GM18526 (cell line): ENCODE measurements around the gene RPL37A.

Experiments used
- POLR2A ChIP-seq: IDR thresholded peaks from 3 replicates; pipeline ENCODE4 v1.6.1; 2011; ENCODE audit not compliant: insufficient read length; ENCODE audit errors: extremely low read depth

The RPL37A gene

GRCh38 chr2:216501854-216502253, 3.2 kb downstream of the RPL37A start:
- no peak for TF ChIP-seq POLR2A

GRCh38 chr2:216502381-216503158, 3.9 kb downstream of the RPL37A start:
- no peak for TF ChIP-seq POLR2A

- TF ChIP-seq POLR2A, result no peak
Measured at GRCh38 chr2:216503159-216503629, 4.5 kb downstream of the RPL37A start.

GRCh38 chr2:216503697-216504375, 5.2 kb downstream of the RPL37A start:
- TF ChIP-seq POLR2A, result no peak

GRCh38 chr2:216504376-216504762, 5.7 kb downstream of the RPL37A start:
- TF ChIP-seq POLR2A, result no peak

- TF ChIP-seq POLR2A, result peak; percentile 18
Measured at GRCh38 chr2:216505133-216506106, 6.8 kb downstream of the RPL37A start.

- TF ChIP-seq POLR2A, result no peak
Measured at GRCh38 chr2:216507220-216508160, 8.8 kb downstream of the RPL37A start.

- no peak for TF ChIP-seq POLR2A
Measured at GRCh38 chr2:216508229-216508628, 9.6 kb downstream of the RPL37A start.

GRCh38 chr2:216516730-216517350, 18.2 kb downstream of the RPL37A start:
- TF ChIP-seq POLR2A, result no peak

- TF ChIP-seq POLR2A, result no peak
Measured at GRCh38 chr2:216517447-216518225, 19.0 kb downstream of the RPL37A start.

GRCh38 chr2:216519154-216519762, 20.6 kb downstream of the RPL37A start:
- no peak for TF ChIP-seq POLR2A

GRCh38 chr2:216520112-216520511, 21.5 kb downstream of the RPL37A start:
- TF ChIP-seq POLR2A, result no peak
